GM12865 (cell line): ENCODE data around the gene RADIL.

ENCODE experiments used
- DNase-seq: peaks from one replicate; pipeline ENCODE4 v3.0.0; 2010; ENCODE audit warnings: low read depth
- H3K4me3 ChIP-seq: 2 replicates; pipeline ENCODE4 v1.5.1; 2011; ENCODE audit warnings: mild to moderate bottlenecking, low read depth, low read length, control low read depth
- TF ChIP-seq, protein P1 (sequence below): IDR thresholded peaks from 2 replicates; pipeline ENCODE4 v1.5.1; 2011; ENCODE audit warnings: low read length, control low read depth, low read depth, inconsistent platforms; ENCODE audit not compliant: insufficient read depth; ENCODE audit errors: missing control alignments

RADIL gene

GRCh38 chr7:4828720-4829383 is 54.7 kb downstream of the RADIL start:
- H3K4me3 ChIP-seq = no peak overlapping the region
- TF ChIP-seq, protein P1, sequence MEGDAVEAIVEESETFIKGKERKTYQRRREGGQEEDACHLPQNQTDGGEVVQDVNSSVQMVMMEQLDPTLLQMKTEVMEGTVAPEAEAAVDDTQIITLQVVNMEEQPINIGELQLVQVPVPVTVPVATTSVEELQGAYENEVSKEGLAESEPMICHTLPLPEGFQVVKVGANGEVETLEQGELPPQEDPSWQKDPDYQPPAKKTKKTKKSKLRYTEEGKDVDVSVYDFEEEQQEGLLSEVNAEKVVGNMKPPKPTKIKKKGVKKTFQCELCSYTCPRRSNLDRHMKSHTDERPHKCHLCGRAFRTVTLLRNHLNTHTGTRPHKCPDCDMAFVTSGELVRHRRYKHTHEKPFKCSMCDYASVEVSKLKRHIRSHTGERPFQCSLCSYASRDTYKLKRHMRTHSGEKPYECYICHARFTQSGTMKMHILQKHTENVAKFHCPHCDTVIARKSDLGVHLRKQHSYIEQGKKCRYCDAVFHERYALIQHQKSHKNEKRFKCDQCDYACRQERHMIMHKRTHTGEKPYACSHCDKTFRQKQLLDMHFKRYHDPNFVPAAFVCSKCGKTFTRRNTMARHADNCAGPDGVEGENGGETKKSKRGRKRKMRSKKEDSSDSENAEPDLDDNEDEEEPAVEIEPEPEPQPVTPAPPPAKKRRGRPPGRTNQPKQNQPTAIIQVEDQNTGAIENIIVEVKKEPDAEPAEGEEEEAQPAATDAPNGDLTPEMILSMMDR = no peak
- DNase-seq = no peak

GRCh38 chr7:4825081-4825480 is 58.4 kb downstream of the RADIL start:
- TF ChIP-seq, protein P1 = no peak
- no peak overlapping the region for H3K4me3 ChIP-seq

GRCh38 chr7:4824120-4824775 is 59.3 kb downstream of the RADIL start:
- no peak overlapping the region for H3K4me3 ChIP-seq
- TF ChIP-seq, protein P1 = no peak
- DNase-seq = no peak

More at GRCh38 chr7:4825081-4825480, 58.4 kb downstream of the RADIL start:
- no peak for DNase-seq

- DNase-seq = no peak
- TF ChIP-seq, protein P1 = no peak
- H3K4me3 ChIP-seq = no peak overlapping the region
Observed at GRCh38 chr7:4823441-4824119, 59.9 kb downstream of the RADIL start.

DNA sequence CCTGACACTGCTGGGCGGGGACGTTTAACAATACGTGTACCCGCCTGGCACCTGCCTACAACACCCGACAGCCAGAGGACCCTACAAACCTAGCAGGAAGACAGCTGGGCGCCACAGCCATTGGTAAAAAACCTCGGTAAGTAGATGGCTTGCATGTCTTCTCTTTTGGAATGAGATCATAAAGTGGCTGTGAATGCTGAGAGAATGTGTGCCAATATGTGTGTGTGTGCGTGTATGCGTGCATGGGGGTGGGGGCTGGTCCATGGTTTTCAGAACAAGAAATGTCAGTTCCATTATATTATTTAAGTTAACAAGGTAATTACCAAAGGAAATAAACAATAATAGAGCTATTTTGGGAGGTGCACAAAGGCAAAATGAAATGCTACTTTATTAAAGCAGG is 60.8 kb downstream of the RADIL start:
- DNase-seq = no peak
- TF ChIP-seq, protein P1 = no peak
- no peak overlapping the region for H3K4me3 ChIP-seq

DNA sequence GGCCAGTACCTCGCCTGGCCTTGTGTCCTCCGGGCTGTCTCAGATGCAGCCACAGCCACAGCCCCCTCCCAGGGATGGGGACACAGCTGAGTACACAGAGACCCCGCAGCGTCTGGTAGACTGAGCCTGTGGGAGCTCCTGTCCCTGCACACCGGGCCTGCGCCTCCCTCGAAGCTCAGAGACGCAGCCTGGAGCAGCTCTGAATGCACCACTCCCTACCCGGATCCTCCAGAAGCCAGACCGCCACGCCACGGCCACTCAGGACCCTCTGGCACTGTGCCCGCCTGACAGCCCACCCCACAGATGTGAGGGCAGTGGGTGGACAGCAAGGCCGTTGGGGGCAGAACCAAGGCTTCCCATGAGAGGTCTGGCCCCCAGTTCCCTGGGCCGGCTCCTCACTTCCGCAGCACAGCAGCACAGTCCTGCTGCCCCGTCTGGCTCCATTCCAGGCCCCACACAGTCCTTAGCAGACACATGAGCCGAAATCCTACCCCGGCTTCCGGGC is 62.5 kb downstream of the RADIL start:
- no peak overlapping the region for H3K4me3 ChIP-seq
- no peak for DNase-seq
- TF ChIP-seq, protein P1 = no peak
